Bladder microvascular endothelial cell (primary cell): Measurements from ENCODE around the gene OR10J5. TPM values are rescaled to one million over a fixed set of nuclear protein-coding genes. Genes with fewer than 3 reads are reported as not detected.

ENCODE experiments used
- total RNA-seq: library from RNA; depleted of rRNA; stranded (reverse); fragments of >200 nt; gene quantifications from 2 replicates; pipeline ENCODE4 v1.2.3, GENCODE V29; 2014

The OR10J5 gene, protein sequence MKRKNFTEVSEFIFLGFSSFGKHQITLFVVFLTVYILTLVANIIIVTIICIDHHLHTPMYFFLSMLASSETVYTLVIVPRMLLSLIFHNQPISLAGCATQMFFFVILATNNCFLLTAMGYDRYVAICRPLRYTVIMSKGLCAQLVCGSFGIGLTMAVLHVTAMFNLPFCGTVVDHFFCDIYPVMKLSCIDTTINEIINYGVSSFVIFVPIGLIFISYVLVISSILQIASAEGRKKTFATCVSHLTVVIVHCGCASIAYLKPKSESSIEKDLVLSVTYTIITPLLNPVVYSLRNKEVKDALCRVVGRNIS
- total RNA-seq = not detected in 2 replicates

DNA sequence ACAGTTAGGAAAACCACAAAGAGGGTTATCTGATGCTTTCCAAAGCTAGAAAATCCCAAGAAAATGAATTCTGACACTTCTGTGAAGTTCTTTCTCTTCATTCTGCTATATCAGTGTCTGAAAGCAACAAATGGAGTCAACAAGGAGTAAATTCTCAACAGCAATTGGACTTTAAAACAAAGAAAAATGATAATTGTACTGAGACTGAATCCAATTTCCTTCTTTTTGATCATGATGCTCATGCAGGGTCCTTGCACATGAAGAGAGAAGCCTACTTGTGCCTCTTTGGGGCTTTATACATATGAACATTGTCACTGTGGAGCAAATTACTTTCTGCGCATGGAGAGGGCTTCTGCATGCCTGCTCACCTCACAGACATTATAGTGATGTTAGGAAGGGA, at the start of gene OR10J5:
OR10J5 (minus strand) TSS at position 101 of the 400 bp plus-strand sequence; CDS start at position 101, 0 bp downstream.

Other genes starting within 250 kb of the OR10J5 start
- gene FCER1A, start 233.7 kb downstream of the OR10J5 start, total RNA-seq = not detected in 2 replicates
- gene OR10J4, start 103.8 kb downstream of the OR10J5 start, total RNA-seq = not detected in 2 replicates
- not detected in 2 replicates for gene OR10J1, start 96.3 kb downstream of the OR10J5 start, total RNA-seq
- gene APCS, start 51.8 kb upstream of the OR10J5 start, total RNA-seq = not detected in 2 replicates
- not detected in 2 replicates for gene CRP, start 178.6 kb upstream of the OR10J5 start, total RNA-seq
- gene DUSP23, start 245.0 kb upstream of the OR10J5 start, total RNA-seq = 18.2 and 49.2 TPM in 2 replicates